ENCODE data around the gene SNUPN. TPM values are rescaled to one million over a fixed set of nuclear protein-coding genes. Genes with fewer than 3 reads are reported as not detected.

The SNUPN gene
- total RNA-seq, 1 donor from 2014 or later, result 23.5 TPM

GRCh38 chr15:75662823-75663519, 37.4 kb upstream of the SNUPN start:
- peak overlapping the region; percentile 89 for H3K27ac ChIP-seq
- TF ChIP-seq CTCF (IDR thresholded peaks at IDR 0.05), result no peak
- H3K27me3 ChIP-seq, result no peaks in the 10 kb centered on the region
- H3K4me1 ChIP-seq, result peaks cover 54% of the 10 kb centered on the region
- no peaks in the 10 kb centered on the region for H3K9me3 ChIP-seq
- intact Hi-C loops (cut with DNase I), result no loop called here
- DNase-seq (no peak), ATAC-seq (no peak)
- peaks cover 15% of the 10 kb centered on the region for H3K36me3 ChIP-seq
- no peak overlapping the region for H3K4me3 ChIP-seq

- no peaks in the 10 kb centered on the region for H3K9me3 ChIP-seq
- no peaks in the 10 kb centered on the region for H3K27me3 ChIP-seq
- intact Hi-C loops (cut with DNase I), result no loop called here
- H3K27ac ChIP-seq, result peak overlapping the region; percentile 89
- ATAC-seq (no peak), DNase-seq (no peak)
- peaks cover 26% of the 10 kb centered on the region for H3K36me3 ChIP-seq
- peaks cover 43% of the 10 kb centered on the region for H3K4me1 ChIP-seq
- H3K4me3 ChIP-seq, result no peak overlapping the region
- no peak for TF ChIP-seq CTCF (IDR thresholded peaks at IDR 0.05)
Observed at GRCh38 chr15:75661756-75662140, 36.2 kb upstream of the SNUPN start.

GRCh38 chr15:75661100-75661755, 35.7 kb upstream of the SNUPN start:
- Histone ChIP-seq H3K27ac (peak overlapping the region; percentile 89), H3K4me3 (no peak overlapping the region), H3K4me1 (peaks cover 38% of the 10 kb centered on the region), H3K9me3 (no peaks in the 10 kb centered on the region), H3K27me3 (no peaks in the 10 kb centered on the region), H3K36me3 (peaks cover 31% of the 10 kb centered on the region)
- no peak for TF ChIP-seq CTCF (IDR thresholded peaks at IDR 0.05)
- peak; percentile 90 for ATAC-seq
- DNase-seq, result peak; percentile 94
- intact Hi-C loops (cut with DNase I), result no loop called here

GRCh38 chr15:75659928-75660645, 34.6 kb upstream of the SNUPN start:
- Histone ChIP-seq H3K27me3 (no peaks in the 10 kb centered on the region), H3K36me3 (peaks cover 34% of the 10 kb centered on the region), H3K4me3 (no peak overlapping the region), H3K4me1 (peaks cover 34% of the 10 kb centered on the region), H3K9me3 (no peaks in the 10 kb centered on the region), H3K27ac (peak overlapping the region; percentile 89)
- ATAC-seq (no peak), DNase-seq (no peak)
- intact Hi-C loops (cut with DNase I), result no loop called here
- TF ChIP-seq CTCF (IDR thresholded peaks at IDR 0.05), result no peak

GRCh38 chr15:75659141-75659771, 33.7 kb upstream of the SNUPN start:
- intact Hi-C loops (cut with DNase I), result no loop called here
- H3K36me3 ChIP-seq, result peaks cover 35% of the 10 kb centered on the region
- ATAC-seq (no peak), DNase-seq (no peak)
- H3K4me1 ChIP-seq, result peaks cover 37% of the 10 kb centered on the region
- H3K27me3 ChIP-seq, result no peaks in the 10 kb centered on the region
- no peak for TF ChIP-seq CTCF (IDR thresholded peaks at IDR 0.05)
- H3K27ac ChIP-seq, result peak overlapping the region; percentile 89
- no peak overlapping the region for H3K4me3 ChIP-seq
- H3K9me3 ChIP-seq, result no peaks in the 10 kb centered on the region
